Mesenchymal stem cell (in vitro differentiated cells and primary cell): Measurements from ENCODE around the gene MANSC1.

Source experiments
- DNase-seq: peaks from one replicate; pipeline ENCODE4 v3.0.0-alpha.2; 2013
- H2AFZ ChIP-seq: one replicate; pipeline ENCODE4 v1.6.1; 2013; ENCODE audit warnings: low read depth, mild to moderate bottlenecking, control low read depth, inconsistent platforms, low read length, moderate library complexity
- H2AK5ac ChIP-seq: 2 replicates; pipeline ENCODE4 v1.6.1; 2013; ENCODE audit warnings: low read length, moderate library complexity, mild to moderate bottlenecking, inconsistent platforms; ENCODE audit not compliant: severe bottlenecking
- H2BK120ac ChIP-seq: one replicate; pipeline ENCODE4 v1.6.1; 2013; ENCODE audit warnings: low read depth, mild to moderate bottlenecking, inconsistent platforms, low read length, moderate library complexity
- H2BK12ac ChIP-seq, 2 experiments: one replicate each; pipeline ENCODE4 v1.6.1; 2013; ENCODE audit warnings: inconsistent platforms in 2 of 2, low read length in 2 of 2, mild to moderate bottlenecking in 2 of 2, moderate library complexity in 2 of 2, control low read depth in 1 of 2
- H2BK15ac ChIP-seq: one replicate; pipeline ENCODE4 v1.6.1; 2013; ENCODE audit warnings: mild to moderate bottlenecking, low read depth, inconsistent platforms; ENCODE audit not compliant: poor library complexity, severe bottlenecking
- H2BK5ac ChIP-seq: 2 replicates; pipeline ENCODE4 v1.6.1; 2013; ENCODE audit warnings: low read depth, mild to moderate bottlenecking, low read length, control low read depth, inconsistent platforms; ENCODE audit not compliant: poor library complexity, severe bottlenecking
- H3K14ac ChIP-seq, 2 experiments: one replicate each; pipeline ENCODE4 v1.6.1; 2013; ENCODE audit warnings: inconsistent platforms in 2 of 2, low read length in 2 of 2, control low read depth in 1 of 2, mild to moderate bottlenecking in 1 of 2, moderate library complexity in 1 of 2
- H3K18ac ChIP-seq, 2 experiments: one replicate each; pipeline ENCODE4 v1.6.1; 2013; ENCODE audit warnings: inconsistent platforms in 2 of 2, low read length in 2 of 2, control low read depth in 1 of 2, low read depth in 1 of 2, mild to moderate bottlenecking in 1 of 2
- H3K23ac ChIP-seq, 2 experiments: one replicate each; pipeline ENCODE4 v1.6.1; 2013; ENCODE audit warnings: inconsistent platforms in 2 of 2, low read length in 2 of 2, mild to moderate bottlenecking in 2 of 2, moderate library complexity in 2 of 2, control low read depth in 1 of 2
- H3K27ac ChIP-seq: 2 replicates; pipeline ENCODE4 v1.5.1; 2013; ENCODE audit warnings: mild to moderate bottlenecking, moderate library complexity, low read length, control low read depth, inconsistent platforms; ENCODE audit not compliant: poor library complexity, severe bottlenecking
- H3K27me3 ChIP-seq, 2 experiments: 2 replicates each; pipeline versions ENCODE4 v1.6.1 to v1.7.0; 2013; ENCODE audit warnings: low read length in 2 of 2, mild to moderate bottlenecking in 2 of 2, moderate library complexity in 2 of 2, control low read depth in 1 of 2, inconsistent platforms in 1 of 2; ENCODE audit not compliant: control insufficient read depth in 1 of 2, insufficient read depth in 1 of 2
- H3K36me3 ChIP-seq, 2 experiments: 2 replicates each; pipeline versions ENCODE4 v1.6.1 to v1.7.0; 2013; ENCODE audit warnings: low read length in 2 of 2, control low read depth in 1 of 2, inconsistent platforms in 1 of 2, low read depth in 1 of 2, mild to moderate bottlenecking in 1 of 2; ENCODE audit not compliant: insufficient read depth in 2 of 2, control insufficient read depth in 1 of 2
- H3K4ac ChIP-seq, 2 experiments: one replicate each; pipeline ENCODE4 v1.6.1; 2013; ENCODE audit warnings: inconsistent platforms in 2 of 2, low read length in 2 of 2, mild to moderate bottlenecking in 2 of 2, moderate library complexity in 2 of 2, control low read depth in 1 of 2, low read depth in 1 of 2
- H3K4me1 ChIP-seq: 2 replicates; pipeline ENCODE4 v1.6.1; 2013; ENCODE audit warnings: low read depth, low read length, control low read depth; ENCODE audit not compliant: control insufficient read depth, insufficient read depth
- H3K4me2 ChIP-seq: 2 replicates; pipeline ENCODE4 v1.6.1; 2013; ENCODE audit warnings: low read length, mild to moderate bottlenecking, inconsistent platforms; ENCODE audit not compliant: poor library complexity, severe bottlenecking
- H3K4me3 ChIP-seq, 2 experiments: 2 replicates each; pipeline versions ENCODE4 v1.5.1 to v1.7.0; 2013; ENCODE audit warnings: low read length in 2 of 2, mild to moderate bottlenecking in 2 of 2, control low read depth in 1 of 2, low read depth in 1 of 2; ENCODE audit not compliant: insufficient read depth in 1 of 2
- H3K79me1 ChIP-seq: replicated peaks from 2 replicates; pipeline ENCODE4 v1.6.1; 2013; ENCODE audit warnings: mild to moderate bottlenecking, control low read depth, low read length, inconsistent platforms; ENCODE audit not compliant: poor library complexity, severe bottlenecking
- H3K9ac ChIP-seq: 2 replicates; pipeline ENCODE4 v1.7.0; 2013; ENCODE audit warnings: mild to moderate bottlenecking, low read length, moderate library complexity
- H3K9me3 ChIP-seq: 2 replicates; pipeline ENCODE4 v1.7.0; 2013; ENCODE audit warnings: mild to moderate bottlenecking, low read length; ENCODE audit not compliant: control insufficient read depth
- H4K8ac ChIP-seq: one replicate; pipeline ENCODE4 v1.6.1; 2013; ENCODE audit warnings: inconsistent platforms, mild to moderate bottlenecking, low read length, moderate library complexity
- H4K91ac ChIP-seq: one replicate; pipeline ENCODE4 v1.6.1; 2013; ENCODE audit warnings: mild to moderate bottlenecking, low read length, inconsistent platforms
- WGBS: methylation state at CpG from one replicate; pipeline ENCODE4 v1.1.7; 2013; ENCODE audit warnings: mixed read lengths; 5-methylcytosine and 5-hydroxymethylcytosine counted together

MANSC1 gene

DNA sequence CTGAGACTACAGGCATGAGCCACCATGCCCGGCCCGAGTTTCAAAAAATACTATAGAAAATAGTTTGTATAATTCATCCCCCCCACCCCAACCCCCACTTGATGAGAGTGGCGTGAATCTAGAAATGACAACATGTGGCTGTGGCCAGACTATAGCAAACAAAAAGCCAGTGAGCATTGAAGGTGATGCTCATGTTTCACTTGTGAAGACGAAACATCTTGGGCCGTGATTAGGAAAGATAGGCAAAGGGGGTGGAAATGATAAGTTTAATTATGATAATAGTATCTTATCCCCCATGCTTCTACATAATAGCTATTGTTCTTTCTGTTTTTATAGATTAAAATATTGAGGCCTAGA is 15.4 kb upstream of the MANSC1 start:
- H3K4me2 ChIP-seq = no peak overlapping the region
- H2BK12ac ChIP-seq = no peak overlapping the region
- no peak overlapping the region for H2BK5ac ChIP-seq
- H3K9me3 ChIP-seq = no peaks in the 10 kb centered on the region
- no peak overlapping the region for H4K91ac ChIP-seq
- H2AK5ac ChIP-seq = no peak overlapping the region
- DNase-seq = no peak
- H3K27me3 ChIP-seq = no peaks in the 10 kb centered on the region
- H3K4me1 ChIP-seq = no peaks in the 10 kb centered on the region
- H3K4me3 ChIP-seq = no peak overlapping the region
- no peak overlapping the region for H2BK15ac ChIP-seq
- H4K8ac ChIP-seq = no peak overlapping the region
- H2AFZ ChIP-seq = no peak overlapping the region
- H3K4ac ChIP-seq = no peak overlapping the region
- no peak overlapping the region for H3K9ac ChIP-seq
- WGBS = 100% methylated on average over 1 of the region's 5 CpGs
- no peak overlapping the region for H2BK120ac ChIP-seq
- no peak overlapping the region for H3K23ac ChIP-seq
- H3K18ac ChIP-seq = no peak overlapping the region
- H3K27ac ChIP-seq = no peak overlapping the region
- H3K14ac ChIP-seq = no peak overlapping the region
- H3K79me1 ChIP-seq = peaks cover 4% of the 10 kb centered on the region
- H3K36me3 ChIP-seq = peaks cover 7 to 25% of the 10 kb centered on the region in 2 experiments

DNA sequence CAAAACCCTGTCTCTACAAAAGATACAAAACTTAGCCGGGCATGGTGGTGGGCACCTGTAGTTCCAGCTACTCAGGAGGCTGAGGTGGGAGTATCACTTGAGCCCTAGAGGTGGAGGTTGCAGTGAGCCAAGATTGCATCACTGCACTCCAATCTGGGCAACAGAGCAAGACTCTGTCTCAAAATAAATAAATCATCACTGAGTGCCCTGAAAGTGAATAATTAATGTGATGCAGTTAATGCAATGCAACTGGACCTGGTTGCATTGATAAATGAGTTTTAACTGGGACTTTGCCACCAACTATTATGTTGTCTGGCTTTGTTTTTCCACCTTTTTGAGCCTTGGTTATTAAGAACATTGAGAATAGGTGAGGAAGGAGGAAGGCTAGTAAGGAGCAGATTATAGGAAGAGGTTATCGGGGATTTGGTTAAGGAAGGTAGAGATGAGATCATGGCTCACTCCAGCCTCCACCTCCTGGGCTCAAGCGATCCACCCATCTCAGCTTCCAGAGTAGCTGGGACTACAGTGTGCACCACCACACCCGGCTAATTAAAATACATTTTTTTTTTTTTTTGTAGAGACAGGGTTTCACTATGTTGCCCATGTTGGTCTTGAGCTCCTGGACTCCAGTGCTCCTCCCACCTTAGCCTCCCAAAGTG is 14.9 kb upstream of the MANSC1 start:
- DNase-seq = no peak
- no peak overlapping the region for H3K14ac ChIP-seq
- no peak overlapping the region for H2BK120ac ChIP-seq
- H3K18ac ChIP-seq = no peak overlapping the region
- H4K91ac ChIP-seq = no peak overlapping the region
- H3K9ac ChIP-seq = no peak overlapping the region
- H2AK5ac ChIP-seq = no peak overlapping the region
- H3K9me3 ChIP-seq = no peaks in the 10 kb centered on the region
- H3K79me1 ChIP-seq = peaks cover 8% of the 10 kb centered on the region
- no peaks in the 10 kb centered on the region for H3K27me3 ChIP-seq
- no peak overlapping the region for H2BK15ac ChIP-seq
- H2AFZ ChIP-seq = no peak overlapping the region
- H4K8ac ChIP-seq = no peak overlapping the region
- peaks cover 7 to 25% of the 10 kb centered on the region in 2 experiments for H3K36me3 ChIP-seq
- H2BK5ac ChIP-seq = no peak overlapping the region
- no peak overlapping the region for H2BK12ac ChIP-seq
- H3K4ac ChIP-seq = no peak overlapping the region
- H3K4me3 ChIP-seq = no peak overlapping the region
- no peak overlapping the region for H3K23ac ChIP-seq
- WGBS = 100% methylated on average over 2 of the region's 4 CpGs
- H3K4me1 ChIP-seq = no peaks in the 10 kb centered on the region
- no peak overlapping the region for H3K27ac ChIP-seq
- H3K4me2 ChIP-seq = no peak overlapping the region

DNA sequence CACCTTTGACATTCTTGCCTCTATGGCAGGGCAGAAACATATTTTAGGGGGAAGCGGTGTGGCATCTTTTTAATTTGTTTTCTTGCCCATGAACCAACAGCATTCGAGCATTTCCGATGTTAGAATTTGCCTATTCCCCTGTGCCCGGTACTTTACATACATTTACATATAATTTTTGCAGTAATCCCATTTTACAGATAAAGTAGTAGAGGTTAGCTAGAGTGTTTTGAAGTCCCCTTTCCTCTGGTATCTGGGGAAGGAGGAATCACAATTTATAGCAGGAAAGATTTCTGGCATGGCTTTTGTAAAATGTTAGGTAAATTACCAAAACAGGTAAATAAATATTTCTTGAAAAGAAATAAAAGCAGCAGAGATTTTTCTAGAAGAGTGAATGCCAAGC is 8.5 kb upstream of the MANSC1 start:
- Histone ChIP-seq H3K4me3 (peak overlapping the region in 1 of 2 experiments; percentile 91), H3K9ac (peak overlapping the region; percentile 93), H4K8ac (no peak overlapping the region), H2BK15ac (no peak overlapping the region), H2AFZ (no peak overlapping the region), H2BK12ac (no peak overlapping the region), H3K27ac (no peak overlapping the region), H3K4me1 (no peaks in the 10 kb centered on the region), H2AK5ac (no peak overlapping the region), H3K14ac (no peak overlapping the region), H3K79me1 (peaks cover 22% of the 10 kb centered on the region), H3K18ac (no peak overlapping the region), H3K9me3 (no peaks in the 10 kb centered on the region), H3K23ac (no peak overlapping the region), H3K4me2 (no peak overlapping the region), H3K4ac (no peak overlapping the region), H3K36me3 (peaks cover 3 to 4% of the 10 kb centered on the region in 2 experiments), H4K91ac (no peak overlapping the region), H2BK120ac (no peak overlapping the region), H3K27me3 (no peaks in the 10 kb centered on the region), H2BK5ac (no peak overlapping the region)
- no peak for DNase-seq
- 100% methylated on average over 1 of the region's 4 CpGs for WGBS

DNA sequence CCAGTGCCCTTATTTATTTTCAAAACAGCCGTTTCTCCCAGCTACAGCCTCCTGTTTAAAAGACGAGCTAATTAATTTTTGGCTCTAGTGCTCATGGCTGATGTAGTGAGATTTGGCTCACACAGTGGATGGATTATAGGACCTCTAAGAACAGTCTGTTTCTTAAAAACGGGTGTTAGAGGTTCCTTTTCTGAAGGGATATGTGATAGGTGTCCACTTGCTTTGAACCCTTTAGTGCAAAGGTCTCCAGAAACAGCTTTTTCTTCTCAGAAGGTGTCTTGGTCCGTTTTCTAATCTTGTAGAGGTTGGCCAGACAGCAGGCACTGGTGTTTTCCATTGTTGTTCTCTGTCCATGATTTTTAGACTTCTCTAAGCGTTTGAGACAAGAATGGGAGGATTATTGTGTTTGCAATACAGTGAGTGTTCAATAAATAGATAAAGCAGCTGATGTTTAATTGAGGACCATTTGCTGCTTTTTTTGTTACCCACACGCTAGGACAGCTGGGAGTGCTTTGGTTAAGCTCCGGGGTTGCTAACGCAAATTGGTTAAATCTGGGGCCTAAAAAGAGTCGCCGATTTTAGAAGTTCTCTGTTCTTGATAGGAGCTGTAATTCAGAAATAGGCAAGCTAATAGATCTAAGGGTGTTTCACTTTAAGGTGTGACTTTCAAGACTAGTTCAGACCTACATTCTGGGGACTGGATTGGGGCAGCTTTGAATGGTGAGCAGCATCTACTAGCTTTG is 7.8 kb upstream of the MANSC1 start:
- peak overlapping the region; percentile 99 for H3K4me2 ChIP-seq
- no peak overlapping the region for H2AFZ ChIP-seq
- no peaks in the 10 kb centered on the region for H3K4me1 ChIP-seq
- no peak overlapping the region for H2BK120ac ChIP-seq
- no peak overlapping the region for H3K27ac ChIP-seq
- H3K9ac ChIP-seq = peak overlapping the region; percentile 93
- peak overlapping the region; percentile 37 to 81 for H3K4ac ChIP-seq
- H2BK12ac ChIP-seq = no peak overlapping the region
- no peak overlapping the region for H3K23ac ChIP-seq
- H2BK15ac ChIP-seq = no peak overlapping the region
- no peak overlapping the region for H2BK5ac ChIP-seq
- H3K18ac ChIP-seq = peak overlapping the region in 1 of 2 experiments; percentile 98
- H3K9me3 ChIP-seq = no peaks in the 10 kb centered on the region
- peak overlapping the region; percentile 91 to 97 for H3K4me3 ChIP-seq
- no peak overlapping the region for H3K14ac ChIP-seq
- DNase-seq = no peak
- peak overlapping the region; percentile 98 for H4K8ac ChIP-seq
- 49% methylated on average over 10 of the region's 10 CpGs for WGBS
- no peaks in the 10 kb centered on the region for H3K27me3 ChIP-seq
- peaks cover 22% of the 10 kb centered on the region for H3K79me1 ChIP-seq
- H3K36me3 ChIP-seq = peaks cover under 1 to 2% of the 10 kb centered on the region in 2 experiments
- no peak overlapping the region for H2AK5ac ChIP-seq
- H4K91ac ChIP-seq = no peak overlapping the region
